COLO829 (cell line): Measurements from ENCODE around the gene SURF4.
"Not testable (repeated sequence)": the region's sequence is repeated elsewhere in the genome, so short reads cannot be mapped to it uniquely, and the experiment has no call there.

Experiments used
- DNase-seq: peaks from one replicate; pipeline ENCODE4 v3.0.0; 2012; ENCODE audit warnings: low spot score

The SURF4 gene

GRCh38 chr9:133334161-133334560 is 41.7 kb downstream of the SURF4 start:
- no peak for DNase-seq

- no peak for DNase-seq
Measured at GRCh38 chr9:133333566-133333965, 42.3 kb downstream of the SURF4 start.

GRCh38 chr9:133333011-133333410 is 42.8 kb downstream of the SURF4 start:
- no peak for DNase-seq

- DNase-seq = no peak
Measured at GRCh38 chr9:133332381-133332730, 43.5 kb downstream of the SURF4 start.

GRCh38 chr9:133331641-133332380 is 44.0 kb downstream of the SURF4 start:
- DNase-seq = no peak

GRCh38 chr9:133331221-133331620 is 44.6 kb downstream of the SURF4 start:
- no peak for DNase-seq

GRCh38 chr9:133329306-133330156 is 46.3 kb downstream of the SURF4 start:
- DNase-seq = not testable (repeated sequence)

- DNase-seq = no peak
Measured at GRCh38 chr9:133327834-133328484, 47.9 kb downstream of the SURF4 start.

- DNase-seq = not testable (repeated sequence)
Measured at GRCh38 chr9:133327021-133327420, 48.8 kb downstream of the SURF4 start.

GRCh38 chr9:133323991-133324703 is 51.7 kb downstream of the SURF4 start:
- no peak for DNase-seq

GRCh38 chr9:133323211-133323610 is 52.6 kb downstream of the SURF4 start:
- no peak for DNase-seq

- DNase-seq = no peak
Measured at GRCh38 chr9:133322701-133323100, 53.2 kb downstream of the SURF4 start.

GRCh38 chr9:133321411-133321935 is 54.4 kb downstream of the SURF4 start:
- no peak for DNase-seq

- no peak for DNase-seq
Measured at GRCh38 chr9:133320421-133320881, 55.4 kb downstream of the SURF4 start.

- not testable (repeated sequence) for DNase-seq
Measured at GRCh38 chr9:133317551-133317950, 58.3 kb downstream of the SURF4 start.

- DNase-seq = no peak
Measured at GRCh38 chr9:133315997-133316396, 59.9 kb downstream of the SURF4 start.
